Left lung (tissue), 10 donors: Measurements from ENCODE around the gene JADE3. TPM values are rescaled to one million over a fixed set of nuclear protein-coding genes. Genes with fewer than 3 reads are reported as not detected.

Experiments used
- ATAC-seq: fragments of 200-7000 bp; cut with Tn5 transposase; one replicate; pipeline ENCODE4 v1.9.1; 2020; ENCODE audit warnings: moderate library complexity
- DNase-seq, 4 donors: peaks; one replicate each; pipeline ENCODE4 v3.0.0-alpha.2; 2013 to 2020
- H3K27ac ChIP-seq, 2 donors: fragments of 200-600 bp; sonication (generic) in 1 of 2; one replicate each; pipeline versions ENCODE4 v1.5.0 to v1.8.0; 2020 to 2021
- H3K27me3 ChIP-seq, 2 donors: fragments of 200-600 bp; sonication (generic) in 1 of 2; one replicate each; pipeline versions ENCODE4 v1.5.0 to v1.8.0; 2020 to 2021
- H3K36me3 ChIP-seq, 2 donors: fragments of 200-600 bp; sonication (generic) in 1 of 2; one replicate each; pipeline versions ENCODE4 v1.5.0 to v1.8.0; 2020 to 2021
- H3K4me1 ChIP-seq, 2 donors: fragments of 200-600 bp; one replicate each; pipeline ENCODE4 v1.8.0; 2021
- H3K4me3 ChIP-seq, 2 donors: fragments of 200-600 bp; sonication (generic) in 1 of 2; one replicate each; pipeline versions ENCODE4 v1.5.0 to v1.8.0; 2020 to 2021; ENCODE audit warnings: mild to moderate bottlenecking in 1 of 2
- H3K9me3 ChIP-seq, 2 donors: fragments of 200-600 bp; sonication (generic) in 1 of 2; one replicate each; pipeline versions ENCODE4 v1.5.0 to v1.8.0; 2020 to 2021
- intact Hi-C, 2 donors: fragments of 100-400 bp; cut with DNase I; formaldehyde crosslinking; loops; one replicate each; pipeline versions ENCODE4 v1.11.2 to v1.14.2; 2022
- polyA plus RNA-seq, 6 donors: library from polyadenylated mRNA; unstranded; fragments of 120-200 nt; gene quantifications; one replicate each; pipeline ENCODE4 v1.2.1, GENCODE V29; 2013; ENCODE audit not compliant: insufficient read length in 6 of 6
- total RNA-seq, 2 donors: library from RNA; stranded (reverse); fragmentation: NEBNext Ultra II Directional; extraction: Animal tissue kit (Norgen Biotek cat#: 25700); gene quantifications; one replicate each; pipeline ENCODE4 v1.2.1, GENCODE V29; 2021
- TF ChIP-seq, protein P1 (sequence below), 2 donors: fragments of 200-600 bp; sonication (generic) in 1 of 2; IDR thresholded peaks; one replicate each; pipeline versions ENCODE4 v1.5.0 to v1.8.0; 2021; ENCODE audit warnings: antibody characterized with exemption in 2 of 2
- donor health status: DM: no; HTN: yes; CAD: no.
- donor health status: DM: no; HTN: no; CAD: no.

JADE3 gene
- total and polyA plus RNA-seq, 8 donors = 8.3 to 17.3 (median 15.2) TPM

DNA sequence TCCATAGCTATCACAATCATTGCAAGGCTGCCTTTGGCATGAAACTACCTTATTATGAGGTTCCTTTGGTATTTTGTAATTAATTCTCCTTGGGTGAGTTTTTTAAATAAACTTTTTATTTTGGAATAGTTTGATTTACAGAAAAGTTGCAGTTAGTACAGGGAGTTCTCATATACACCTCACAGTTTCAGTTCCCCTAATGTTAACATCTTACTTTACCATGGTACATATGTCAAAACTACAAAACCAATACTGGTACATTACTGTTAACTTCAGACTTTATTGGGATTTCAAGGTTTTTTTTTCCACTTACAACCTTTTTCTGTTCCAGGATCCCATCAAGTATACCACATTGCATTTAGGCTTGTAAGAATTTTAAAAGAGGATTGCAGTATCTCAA is 114.0 kb downstream of the JADE3 start:
- H3K36me3 ChIP-seq = peaks cover 0 to 3% of the 10 kb centered on the region in 2 donors
- H3K27ac ChIP-seq = no peak overlapping the region
- TF ChIP-seq, protein P1, sequence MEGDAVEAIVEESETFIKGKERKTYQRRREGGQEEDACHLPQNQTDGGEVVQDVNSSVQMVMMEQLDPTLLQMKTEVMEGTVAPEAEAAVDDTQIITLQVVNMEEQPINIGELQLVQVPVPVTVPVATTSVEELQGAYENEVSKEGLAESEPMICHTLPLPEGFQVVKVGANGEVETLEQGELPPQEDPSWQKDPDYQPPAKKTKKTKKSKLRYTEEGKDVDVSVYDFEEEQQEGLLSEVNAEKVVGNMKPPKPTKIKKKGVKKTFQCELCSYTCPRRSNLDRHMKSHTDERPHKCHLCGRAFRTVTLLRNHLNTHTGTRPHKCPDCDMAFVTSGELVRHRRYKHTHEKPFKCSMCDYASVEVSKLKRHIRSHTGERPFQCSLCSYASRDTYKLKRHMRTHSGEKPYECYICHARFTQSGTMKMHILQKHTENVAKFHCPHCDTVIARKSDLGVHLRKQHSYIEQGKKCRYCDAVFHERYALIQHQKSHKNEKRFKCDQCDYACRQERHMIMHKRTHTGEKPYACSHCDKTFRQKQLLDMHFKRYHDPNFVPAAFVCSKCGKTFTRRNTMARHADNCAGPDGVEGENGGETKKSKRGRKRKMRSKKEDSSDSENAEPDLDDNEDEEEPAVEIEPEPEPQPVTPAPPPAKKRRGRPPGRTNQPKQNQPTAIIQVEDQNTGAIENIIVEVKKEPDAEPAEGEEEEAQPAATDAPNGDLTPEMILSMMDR (IDR thresholded peaks at IDR 0.05) = no peak
- H3K4me1 ChIP-seq = no peaks in the 10 kb centered on the region
- intact Hi-C loops = no loop called here
- ATAC-seq = no peak
- DNase-seq = no peak
- H3K4me3 ChIP-seq = no peak overlapping the region
- H3K9me3 ChIP-seq = no peaks in the 10 kb centered on the region
- H3K27me3 ChIP-seq = peaks cover 0 to 8% of the 10 kb centered on the region in 2 donors

DNA sequence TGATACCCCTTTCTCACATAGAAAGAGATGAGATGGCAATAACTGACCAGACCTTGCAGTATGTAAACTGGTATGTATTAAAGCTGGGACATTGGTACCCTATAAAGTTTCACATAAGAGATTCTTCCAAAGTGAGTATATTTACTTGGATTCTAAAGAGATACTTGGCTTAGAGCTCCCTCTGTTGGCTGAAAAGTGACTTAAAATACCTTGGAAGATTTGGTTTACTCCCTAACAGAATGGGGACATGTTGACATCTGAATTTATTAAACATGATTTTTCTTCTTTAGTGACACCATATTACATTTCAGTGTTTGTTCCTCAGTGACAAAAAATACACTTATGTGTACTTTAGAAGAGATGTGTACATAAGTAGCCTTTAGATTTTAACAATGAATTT is 118.1 kb downstream of the JADE3 start:
- H3K36me3 ChIP-seq = no peaks in the 10 kb centered on the region
- H3K4me3 ChIP-seq = no peak overlapping the region
- ATAC-seq = peak; percentile 60
- peak in 2 of 4 donors; percentile 39 to 60 for DNase-seq
- H3K4me1 ChIP-seq = no peaks in the 10 kb centered on the region
- TF ChIP-seq, protein P1 (IDR thresholded peaks at IDR 0.05) = peak; percentile 31 to 56
- peaks cover 0 to 3% of the 10 kb centered on the region in 2 donors for H3K27me3 ChIP-seq
- intact Hi-C loops = no loop called here
- H3K27ac ChIP-seq = no peak overlapping the region
- no peaks in the 10 kb centered on the region for H3K9me3 ChIP-seq

DNA sequence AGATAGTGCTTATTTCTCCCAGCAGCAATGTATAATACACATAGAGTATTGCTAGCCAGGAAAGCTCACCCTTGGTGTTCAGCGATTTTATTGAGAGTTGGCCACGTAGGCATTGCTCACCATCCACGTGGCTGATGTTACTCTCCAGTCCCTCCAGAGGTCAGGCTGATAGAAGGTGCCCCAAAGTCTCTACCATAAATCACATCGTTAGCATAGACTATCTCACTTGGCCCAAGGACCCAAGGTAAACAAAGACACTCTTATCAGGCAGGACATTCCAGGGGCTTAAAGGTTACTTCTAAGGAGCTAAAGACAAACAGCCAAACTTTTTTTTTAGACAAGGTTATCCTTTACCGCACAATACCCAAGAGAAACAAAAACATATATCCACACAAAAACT is 135.8 kb downstream of the JADE3 start:
- H3K36me3 ChIP-seq = no peaks in the 10 kb centered on the region
- H3K27me3 ChIP-seq = no peaks in the 10 kb centered on the region
- TF ChIP-seq, protein P1 (IDR thresholded peaks at IDR 0.05) = no peak
- H3K4me1 ChIP-seq = no peaks in the 10 kb centered on the region
- no peaks in the 10 kb centered on the region for H3K9me3 ChIP-seq
- intact Hi-C loops = no loop called here
- H3K27ac ChIP-seq = no peak overlapping the region
- no peak for ATAC-seq
- H3K4me3 ChIP-seq = no peak overlapping the region
- DNase-seq = no peak

DNA sequence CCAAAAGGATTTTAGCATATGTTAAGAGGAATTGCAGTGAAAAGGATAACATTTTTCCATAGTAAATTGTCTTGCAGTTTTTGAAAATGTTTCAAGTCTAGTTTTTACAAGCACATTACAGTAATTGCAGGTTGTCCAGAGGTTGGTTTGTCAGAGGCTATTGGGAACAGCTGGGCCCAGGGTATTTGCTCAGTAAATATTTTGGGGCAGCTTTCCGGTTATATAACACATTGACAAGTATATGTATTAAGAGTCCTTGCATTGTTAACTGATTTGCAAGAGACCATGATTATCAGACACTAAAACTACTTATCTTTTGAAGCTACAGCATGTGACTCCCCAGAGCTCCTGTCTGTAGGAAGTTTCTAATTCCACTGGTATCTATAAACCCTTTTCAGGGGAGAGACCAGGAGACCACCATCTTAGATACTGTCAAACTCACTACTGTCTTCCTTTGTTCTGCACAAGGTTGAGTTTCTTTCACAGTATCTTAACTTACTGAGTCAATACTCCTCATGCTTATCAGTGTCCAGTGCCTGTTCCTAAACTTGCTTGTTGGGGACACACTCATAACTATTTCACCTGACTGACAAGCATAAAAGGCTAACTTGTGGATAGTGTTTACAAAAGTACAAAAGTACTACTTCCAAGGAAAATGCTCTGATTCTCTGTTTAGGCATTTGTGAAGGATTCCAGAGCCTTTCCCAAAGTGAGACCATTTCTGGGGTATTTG is 147.1 kb downstream of the JADE3 start:
- intact Hi-C loops = no loop called here
- Histone ChIP-seq H3K4me1 (no peaks in the 10 kb centered on the region), H3K9me3 (no peaks in the 10 kb centered on the region), H3K36me3 (no peaks in the 10 kb centered on the region), H3K4me3 (no peak overlapping the region), H3K27ac (no peak overlapping the region), H3K27me3 (peaks cover 0 to 7% of the 10 kb centered on the region in 2 donors)
- TF ChIP-seq, protein P1 (IDR thresholded peaks at IDR 0.05) = no peak
- ATAC-seq (no peak), DNase-seq (no peak)

DNA sequence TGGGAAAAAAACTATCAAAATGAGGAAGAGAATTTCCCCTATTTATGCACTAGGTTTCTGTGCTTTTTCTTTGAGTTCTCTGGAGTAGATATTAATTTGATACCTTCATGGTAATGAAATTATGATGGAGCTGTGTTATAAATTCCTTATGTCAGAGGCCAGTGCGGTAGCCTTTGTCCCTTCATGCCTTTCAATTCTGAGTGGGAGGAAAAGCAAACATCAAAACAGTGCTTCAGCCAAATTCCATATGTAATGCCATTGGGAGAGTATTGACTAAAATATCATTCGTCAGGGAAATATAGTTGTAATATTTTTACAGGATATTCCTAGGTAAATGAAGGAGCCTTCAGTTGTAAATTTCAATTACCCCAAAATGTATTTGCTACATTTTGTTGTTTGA is 148.5 kb downstream of the JADE3 start:
- H3K27ac ChIP-seq = no peak overlapping the region
- no peak for ATAC-seq
- TF ChIP-seq, protein P1 (IDR thresholded peaks at IDR 0.05) = no peak
- no peak for DNase-seq
- H3K9me3 ChIP-seq = no peaks in the 10 kb centered on the region
- intact Hi-C loops = no loop called here
- H3K4me3 ChIP-seq = no peak overlapping the region
- no peaks in the 10 kb centered on the region for H3K36me3 ChIP-seq
- no peaks in the 10 kb centered on the region for H3K4me1 ChIP-seq
- H3K27me3 ChIP-seq = peaks cover 0 to 4% of the 10 kb centered on the region in 2 donors
